MM.1S (cell line): ENCODE data around the gene ABHD3.

Experiments used
- DNase-seq: peaks from one replicate; pipeline ENCODE4 v3.0.0-alpha.2; 2015
- H2AFZ ChIP-seq: fragments of 300-600 bp; sonication (generic); 2 replicates; pipeline ENCODE4 v1.6.0; 2016; ENCODE audit warnings: antibody characterized with exemption, low read length
- H3F3A ChIP-seq: fragments of 300-600 bp; sonication (generic); 2 replicates; pipeline ENCODE4 v1.6.1; 2016; ENCODE audit warnings: mild to moderate bottlenecking, antibody characterized with exemption, low read length, moderate library complexity, mixed read lengths; ENCODE audit not compliant: insufficient read depth
- H3K27ac ChIP-seq: fragments of 300-600 bp; sonication (generic); 2 replicates; pipeline ENCODE4 v1.5.1; 2016; ENCODE audit warnings: mild to moderate bottlenecking, low read length
- H3K27me3 ChIP-seq: fragments of 300-600 bp; sonication (generic); replicated peaks from 2 replicates; pipeline ENCODE4 v1.6.0; 2016; ENCODE audit warnings: low read length; ENCODE audit not compliant: insufficient read depth
- H3K36me3 ChIP-seq: fragments of 300-600 bp; sonication (generic); replicated peaks from 2 replicates; pipeline ENCODE4 v1.6.1; 2016; ENCODE audit warnings: mild to moderate bottlenecking, low read length, mixed read lengths; ENCODE audit not compliant: insufficient read depth
- H3K4me1 ChIP-seq: fragments of 300-600 bp; sonication (generic); 2 replicates; pipeline ENCODE4 v1.6.1; 2016; ENCODE audit warnings: low read length, mixed read lengths
- H3K4me2 ChIP-seq: fragments of 300-600 bp; sonication (generic); 2 replicates; pipeline ENCODE4 v1.6.0; 2016; ENCODE audit warnings: low read depth, low read length
- H3K4me3 ChIP-seq: fragments of 300-600 bp; sonication (generic); 2 replicates; pipeline ENCODE4 v1.5.1; 2016; ENCODE audit warnings: low read length, mixed read lengths
- H3K79me2 ChIP-seq: fragments of 300-600 bp; sonication (generic); 2 replicates; pipeline ENCODE4 v1.6.1; 2016; ENCODE audit warnings: mixed run types, low read length, mixed read lengths
- H3K9ac ChIP-seq: fragments of 300-600 bp; sonication (generic); 2 replicates; pipeline ENCODE4 v1.6.1; 2016; ENCODE audit warnings: low read length, mixed read lengths
- H3K9me2 ChIP-seq: fragments of 300-600 bp; sonication (generic); replicated peaks from 2 replicates; pipeline ENCODE4 v1.6.1; 2016; ENCODE audit warnings: mild to moderate bottlenecking, low read length, mixed read lengths; ENCODE audit not compliant: insufficient read depth
- H3K9me3 ChIP-seq: fragments of 300-600 bp; sonication (generic); replicated peaks from 2 replicates; pipeline ENCODE4 v1.6.1; 2016; ENCODE audit warnings: mild to moderate bottlenecking, low read length, mixed read lengths; ENCODE audit not compliant: insufficient read depth
- H4K20me1 ChIP-seq: fragments of 300-600 bp; sonication (generic); 2 replicates; pipeline ENCODE4 v1.6.1; 2016; ENCODE audit warnings: mild to moderate bottlenecking, low read length, moderate library complexity, mixed read lengths; ENCODE audit not compliant: insufficient read depth
- CTCF ChIP-seq: fragments of 300-600 bp; sonication (generic); IDR thresholded peaks from 2 replicates; pipeline ENCODE4 v1.5.1; 2016; ENCODE audit warnings: antibody characterized with exemption, low read length, mixed read lengths
- EZH2 ChIP-seq: fragments of 300-600 bp; sonication (generic); optimal IDR thresholded peaks from 2 replicates; pipeline ENCODE3; 2017; ENCODE audit warnings: low read depth, mild to moderate bottlenecking, antibody characterized with exemption, low read length, mixed read lengths
- EZH2phosphoT487 ChIP-seq: fragments of 300-600 bp; sonication (generic); IDR thresholded peaks from 2 replicates; pipeline ENCODE4 v1.6.1; 2018; ENCODE audit warnings: antibody characterized with exemption, low read length

Gene ABHD3

GRCh38 chr18:21664069-21664468, 40.5 kb downstream of the ABHD3 start:
- Histone ChIP-seq H3K4me3 (no peak overlapping the region), H3K27ac (no peak overlapping the region), H4K20me1 (no peaks in the 10 kb centered on the region), H3K36me3 (no peaks in the 10 kb centered on the region; the same call in 1 of the 2 replicates), H3K79me2 (peaks cover 4% of the 10 kb centered on the region; the same call in 1 of the 2 replicates), H3K4me1 (no peaks in the 10 kb centered on the region), H2AFZ (no peak overlapping the region), H3K9me3 (no peaks in the 10 kb centered on the region), H3K9ac (no peak overlapping the region), H3K4me2 (no peak overlapping the region), H3K9me2 (no peaks in the 10 kb centered on the region), H3K27me3 (no peaks in the 10 kb centered on the region), H3F3A (no peaks in the 10 kb centered on the region)
- no peak for TF ChIP-seq CTCF
- no peak for TF ChIP-seq EZH2phosphoT487
- TF ChIP-seq EZH2 = no peak
- DNase-seq = no peak

- peaks cover 4% of the 10 kb centered on the region; the same call in 1 of the 2 replicates for H3K79me2 ChIP-seq
- no peak overlapping the region for H2AFZ ChIP-seq
- no peak overlapping the region for H3K9ac ChIP-seq
- no peak overlapping the region for H3K27ac ChIP-seq
- no peaks in the 10 kb centered on the region for H3K4me1 ChIP-seq
- no peaks in the 10 kb centered on the region for H3K27me3 ChIP-seq
- TF ChIP-seq EZH2phosphoT487 (no peak), CTCF (no peak), EZH2 (no peak)
- no peak for DNase-seq
- H4K20me1 ChIP-seq = no peaks in the 10 kb centered on the region
- H3K4me2 ChIP-seq = no peak overlapping the region
- no peak overlapping the region for H3K4me3 ChIP-seq
- H3K9me3 ChIP-seq = no peaks in the 10 kb centered on the region
- H3F3A ChIP-seq = no peaks in the 10 kb centered on the region
- H3K36me3 ChIP-seq = no peaks in the 10 kb centered on the region; the same call in 1 of the 2 replicates
- H3K9me2 ChIP-seq = no peaks in the 10 kb centered on the region
These were observed 41.0 kb downstream of the ABHD3 start for GRCh38 chr18:21663578-21663977.

GRCh38 chr18:21662581-21662980, 42.0 kb downstream of the ABHD3 start:
- H3K36me3 ChIP-seq = no peaks in the 10 kb centered on the region; the same call in 1 of the 2 replicates
- H2AFZ ChIP-seq = no peak overlapping the region
- H3K4me3 ChIP-seq = no peak overlapping the region
- H3F3A ChIP-seq = no peaks in the 10 kb centered on the region
- H3K4me2 ChIP-seq = no peak overlapping the region
- H3K4me1 ChIP-seq = no peaks in the 10 kb centered on the region
- no peak overlapping the region for H3K9ac ChIP-seq
- H3K27ac ChIP-seq = no peak overlapping the region
- no peak for DNase-seq
- no peaks in the 10 kb centered on the region for H4K20me1 ChIP-seq
- H3K9me3 ChIP-seq = no peaks in the 10 kb centered on the region
- no peaks in the 10 kb centered on the region for H3K9me2 ChIP-seq
- H3K79me2 ChIP-seq = peaks cover 4% of the 10 kb centered on the region; the same call in 1 of the 2 replicates
- TF ChIP-seq EZH2 = no peak
- TF ChIP-seq CTCF = no peak
- no peak for TF ChIP-seq EZH2phosphoT487
- H3K27me3 ChIP-seq = no peaks in the 10 kb centered on the region
